NOMO-1 treated with DMSO at 0.1 percent for 48 hours (cell line): ENCODE results near the gene PIK3R6.
A peak's percentile ranks its signal among the peaks of the same experiment; 100 is the strongest.
"Not testable (repeated sequence)": the region's sequence is repeated elsewhere in the genome, so short reads cannot be mapped to it uniquely, and the experiment has no call there.

Source experiments
- DNase-seq: peaks from one replicate; lab custom pipeline; 2025; ENCODE audit not compliant: unreplicated experiment; lab: John Stamatoyannopoulos, UW

The PIK3R6 gene

DNA sequence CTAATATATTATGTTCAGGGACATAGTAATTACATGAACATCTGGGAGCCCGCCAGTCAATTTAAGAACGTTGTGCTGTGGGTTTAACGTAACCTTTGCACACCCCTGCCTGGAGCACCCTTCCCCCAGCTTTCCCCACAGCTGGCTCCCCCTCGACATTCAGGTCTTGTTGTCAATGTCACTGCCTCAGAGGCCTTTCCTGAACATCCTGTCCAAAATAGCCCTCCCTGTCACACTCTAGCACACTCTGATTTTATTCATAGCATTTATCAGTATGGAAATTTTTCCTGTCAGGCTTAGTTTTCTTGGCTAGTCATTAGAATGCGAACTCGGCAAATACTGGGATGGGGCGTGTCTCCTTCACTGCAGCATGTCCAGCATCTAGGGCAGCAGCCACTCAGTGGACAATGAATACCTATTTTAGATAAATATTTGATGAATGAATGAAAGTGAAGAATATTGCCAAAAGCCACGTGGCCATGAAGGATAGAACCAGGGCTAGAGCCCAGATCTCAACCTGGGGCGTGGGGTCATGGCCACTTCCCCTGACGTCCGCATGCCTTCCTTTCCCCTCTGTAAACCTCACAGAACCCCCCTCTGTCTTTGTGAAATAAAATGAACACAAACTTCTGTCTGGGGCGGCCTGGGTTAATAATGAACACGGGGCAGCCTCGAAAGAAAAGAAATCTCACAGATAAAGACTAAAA is 10.5 kb downstream of the PIK3R6 start:
- DNase-seq, result no peak

DNA sequence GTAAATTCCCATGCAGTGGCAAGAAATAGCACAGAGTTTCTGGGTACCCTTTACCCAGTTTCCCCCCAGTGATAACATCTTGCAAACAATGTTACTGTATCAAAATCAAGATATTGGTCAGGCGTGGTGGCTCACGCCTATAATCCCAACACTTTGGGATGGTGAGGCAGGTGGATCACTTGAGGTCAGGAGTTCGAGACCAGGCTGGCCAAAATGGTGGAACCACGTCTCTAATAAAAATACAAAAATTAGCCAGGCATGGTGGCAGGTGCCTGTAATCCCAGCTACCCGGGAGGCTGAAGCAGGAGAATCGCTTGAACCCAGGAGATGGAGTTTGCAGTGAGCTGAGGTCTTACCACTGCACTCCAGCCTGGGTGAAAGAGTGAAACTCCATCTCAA is 11.3 kb downstream of the PIK3R6 start:
- not testable (repeated sequence) for DNase-seq

- no peak for DNase-seq
Measured at GRCh38 chr17:8855477-8856204, 11.8 kb downstream of the PIK3R6 start.

GRCh38 chr17:8851600-8851999 is 15.9 kb downstream of the PIK3R6 start:
- no peak for DNase-seq

DNA sequence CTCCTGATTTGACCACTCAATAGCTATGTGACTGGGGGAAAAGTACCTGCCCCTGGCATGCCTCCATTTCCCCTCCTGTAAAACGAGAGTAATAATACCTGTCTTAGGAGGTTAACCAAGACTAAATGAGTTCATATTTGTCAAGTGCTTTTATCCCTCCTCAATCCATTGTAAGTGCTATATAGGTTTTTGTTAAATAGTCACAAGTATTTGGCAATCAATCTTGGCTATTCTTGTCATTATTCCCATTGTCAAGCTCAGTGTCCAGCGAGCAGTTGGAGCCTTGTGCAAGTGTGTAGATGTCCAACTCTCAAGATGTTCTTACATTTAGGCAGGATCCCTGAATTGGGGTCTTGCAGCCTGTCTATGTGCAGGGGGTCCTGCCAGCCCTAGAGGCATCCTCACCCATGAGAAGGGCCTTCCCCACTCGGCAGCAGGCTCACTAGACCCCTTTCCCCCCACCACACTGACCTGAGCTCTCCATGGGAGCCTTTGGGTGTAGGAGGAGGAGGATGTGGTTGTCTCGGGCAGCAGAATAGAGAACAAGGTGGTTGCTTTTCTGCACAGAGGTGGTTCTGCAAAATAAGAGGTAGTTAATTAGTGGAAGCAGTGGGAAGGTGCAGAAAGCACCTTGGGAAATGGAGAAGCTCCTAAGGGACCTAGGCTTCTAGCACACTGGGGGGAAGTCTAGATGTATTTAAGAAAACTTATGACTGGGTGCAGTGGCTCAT is 18.0 kb downstream of the PIK3R6 start:
- no peak for DNase-seq

- DNase-seq, result no peak
Measured at GRCh38 chr17:8847891-8848290, 19.6 kb downstream of the PIK3R6 start.

- DNase-seq, result no peak
Measured at GRCh38 chr17:8846768-8847211, 20.7 kb downstream of the PIK3R6 start.

- DNase-seq, result no peak
Measured at GRCh38 chr17:8844229-8845218, 22.9 kb downstream of the PIK3R6 start.

DNA sequence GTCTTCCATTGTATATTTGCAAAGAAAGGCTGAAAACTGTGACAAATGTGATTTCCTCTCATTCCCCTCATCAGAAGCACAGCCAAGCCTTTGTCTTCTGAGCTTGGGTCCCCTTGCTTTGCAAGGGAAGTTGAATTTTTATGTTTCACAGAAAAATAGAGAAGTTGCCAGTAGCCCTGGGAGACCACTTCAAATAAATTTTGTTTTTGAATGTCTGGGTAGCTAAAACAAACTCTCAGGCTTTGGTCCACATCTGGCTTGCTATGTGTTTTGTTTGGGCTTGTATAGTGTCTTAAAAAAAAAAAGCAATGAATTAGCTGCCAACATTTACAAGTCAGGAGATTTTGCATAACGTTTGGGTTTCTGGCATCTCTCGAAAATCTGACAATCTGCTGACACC is 24.1 kb downstream of the PIK3R6 start:
- DNase-seq, result peak; percentile 60

- no peak for DNase-seq
Measured at GRCh38 chr17:8841844-8842243, 25.6 kb downstream of the PIK3R6 start.

DNA sequence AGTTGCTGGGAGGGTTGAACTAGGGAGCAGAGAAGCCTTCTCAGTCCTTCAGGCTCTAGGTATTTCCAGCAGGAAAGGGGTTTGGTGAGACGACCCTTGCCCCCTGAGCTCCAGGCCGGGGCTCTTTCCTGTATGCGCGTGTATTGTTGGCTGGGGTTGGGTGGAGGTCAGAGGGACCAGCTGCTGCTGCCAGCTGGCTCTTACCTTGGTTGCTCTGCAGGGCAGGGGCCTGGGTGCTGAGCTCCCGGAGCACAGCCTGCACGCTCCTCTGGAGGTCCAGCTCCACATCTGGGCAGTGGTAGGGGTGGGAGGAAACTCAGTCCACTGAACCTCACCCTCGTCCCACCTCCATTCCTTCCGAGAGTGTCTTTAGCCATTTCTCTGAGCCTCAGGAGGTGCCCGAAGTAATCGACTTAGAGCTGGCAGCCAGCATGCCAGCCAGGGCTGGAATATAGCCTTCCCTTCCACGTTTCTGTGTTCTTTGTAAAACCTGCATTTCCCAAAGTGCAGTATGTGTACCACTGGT is 28.0 kb downstream of the PIK3R6 start:
- DNase-seq, result no peak

- no peak for DNase-seq
Measured at GRCh38 chr17:8838551-8839095, 28.9 kb downstream of the PIK3R6 start.

DNA sequence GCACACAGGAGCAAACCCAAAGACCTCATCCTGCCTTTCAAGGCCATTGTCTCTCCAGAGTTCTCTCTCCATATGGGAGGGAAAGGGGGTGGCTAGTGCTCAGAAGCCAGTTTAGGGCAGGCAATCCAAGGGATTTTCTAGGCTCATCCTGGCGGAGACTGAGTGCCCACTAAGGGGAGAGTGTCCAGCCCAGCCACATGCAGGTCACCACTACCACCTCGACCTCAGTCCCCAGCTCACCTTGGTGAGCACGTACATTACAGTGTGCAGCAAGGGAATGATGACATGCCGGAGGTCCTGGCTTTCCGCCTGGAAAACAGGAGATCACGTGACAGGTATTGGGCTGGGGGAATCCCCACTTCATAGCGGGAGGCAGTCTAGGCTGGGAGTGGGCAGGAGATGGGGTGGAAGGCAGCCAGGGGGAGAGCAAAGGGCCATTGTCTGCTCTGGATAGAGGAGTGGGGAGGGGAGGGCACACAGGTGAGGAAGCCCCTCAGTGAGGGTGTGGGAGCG is 29.9 kb downstream of the PIK3R6 start:
- no peak for DNase-seq

GRCh38 chr17:8836821-8837562 is 30.5 kb downstream of the PIK3R6 start:
- no peak for DNase-seq

DNA sequence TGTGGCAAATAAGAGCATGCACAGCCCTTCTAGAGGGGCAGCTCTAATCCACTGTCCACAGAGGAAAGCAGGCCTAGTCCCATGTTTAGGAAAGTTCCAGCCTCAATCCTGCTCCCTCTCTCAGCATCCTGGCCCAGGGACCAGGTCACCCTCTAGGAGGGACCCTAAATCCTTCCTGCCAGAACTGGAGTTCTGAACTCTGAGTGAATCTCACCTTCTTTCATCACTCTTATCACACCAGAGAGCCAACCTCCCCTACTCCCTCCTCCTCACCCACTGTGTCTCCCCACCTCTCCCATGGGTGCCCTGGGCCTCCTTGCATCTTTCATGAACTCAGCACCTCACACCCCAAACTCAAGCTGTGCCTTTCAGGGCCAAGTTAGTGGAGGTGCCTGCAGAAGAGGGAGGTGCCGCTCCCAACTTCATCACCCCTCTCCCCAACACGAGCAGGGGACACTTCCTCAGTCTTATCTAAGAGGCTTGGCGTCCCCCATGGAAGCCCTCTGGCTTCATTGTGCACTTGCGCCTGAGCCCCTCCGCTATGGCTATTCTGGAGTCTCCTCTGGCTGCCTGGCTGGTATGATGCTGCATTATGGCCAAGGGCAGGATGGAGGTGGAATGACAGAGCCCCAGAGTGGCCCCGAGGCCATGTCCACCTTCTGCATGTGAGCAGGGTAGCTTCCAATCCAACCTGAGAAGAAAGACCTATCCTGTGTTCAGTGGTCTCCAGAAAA is 31.7 kb downstream of the PIK3R6 start:
- DNase-seq, result no peak

DNA sequence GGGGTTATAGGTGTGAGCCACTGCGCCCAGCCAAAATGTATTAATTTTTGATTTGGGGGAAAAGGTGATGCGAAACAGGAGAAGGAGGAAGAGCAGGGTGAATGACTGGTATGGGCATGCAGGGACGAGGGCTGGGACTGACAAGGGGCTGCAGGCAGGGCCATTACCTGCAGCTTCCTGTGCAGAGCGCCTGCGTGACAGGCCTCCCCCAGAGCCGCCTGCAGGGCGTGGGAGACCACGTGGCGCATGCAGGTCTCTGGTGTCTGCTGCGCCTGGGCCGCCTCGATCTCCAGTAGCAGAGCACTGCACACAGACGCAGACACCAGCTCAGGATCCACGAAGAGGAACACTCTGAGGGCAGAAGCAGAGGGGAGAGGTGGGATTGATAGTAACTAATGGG is 32.4 kb downstream of the PIK3R6 start:
- no peak for DNase-seq

DNA sequence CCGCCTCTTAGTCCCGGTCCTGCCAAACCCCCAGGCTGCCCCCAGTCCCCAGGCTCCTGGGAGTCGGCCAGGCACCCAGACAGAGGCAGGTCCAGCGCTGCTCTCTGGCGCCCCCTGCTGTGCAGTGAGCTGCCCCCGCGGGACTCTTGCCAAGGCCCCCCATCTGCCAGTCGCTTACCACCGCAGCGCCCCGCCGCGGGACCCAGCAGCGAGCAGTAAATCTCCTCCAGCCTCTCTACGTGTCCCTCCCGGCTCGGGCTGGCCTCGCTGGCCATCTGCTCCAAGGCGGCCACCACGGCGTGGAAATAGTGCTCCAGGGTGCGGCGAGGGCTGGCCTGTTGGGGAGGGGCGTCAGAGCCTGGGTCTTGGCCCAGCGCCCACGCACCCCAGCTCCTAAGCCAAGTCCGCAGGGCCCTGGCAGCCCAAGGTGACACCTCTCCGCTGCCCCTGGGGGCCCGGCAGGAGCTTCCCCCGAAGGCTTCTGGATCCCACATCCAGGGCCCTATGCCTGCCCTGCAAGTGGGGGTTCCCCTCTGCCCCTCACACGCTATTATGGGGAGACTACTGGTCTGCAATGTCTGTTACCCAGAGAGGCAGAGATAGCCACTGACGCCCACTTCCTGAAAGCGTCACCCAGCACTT is 34.6 kb downstream of the PIK3R6 start:
- no peak for DNase-seq

DNA sequence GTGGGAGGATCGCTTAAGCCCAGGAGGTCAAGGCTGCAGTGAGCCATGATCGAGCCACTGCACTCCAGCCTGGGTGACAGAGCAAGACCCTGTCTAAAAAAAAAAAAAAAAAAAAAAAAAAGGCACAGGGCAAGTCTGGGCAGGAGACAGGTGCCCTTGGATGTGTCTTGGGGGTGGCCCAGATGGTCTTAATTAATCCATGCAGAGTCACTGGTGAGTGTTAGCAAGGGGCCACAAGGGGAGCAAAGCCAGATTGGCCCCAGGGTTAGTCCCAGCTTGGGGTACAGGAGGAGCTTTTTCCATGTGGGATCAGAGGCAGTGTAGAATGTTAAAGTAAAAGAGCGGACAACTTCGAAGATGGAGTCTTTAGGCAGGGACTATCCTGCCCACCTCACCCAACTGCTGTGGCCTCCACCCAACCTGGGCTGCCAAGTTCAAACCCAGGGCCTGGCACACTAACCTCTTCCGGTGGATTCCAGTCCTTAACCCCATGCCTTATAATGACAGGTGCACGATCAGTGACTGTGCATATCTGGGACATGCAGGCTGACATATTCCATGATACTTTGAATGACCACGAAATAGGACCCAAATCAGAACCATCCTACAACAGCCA is 36.1 kb downstream of the PIK3R6 start:
- no peak for DNase-seq
